Urothelium cell line (cell line): ENCODE results near the gene NUDT8.
A peak's percentile ranks its signal among the peaks of the same experiment; 100 is the strongest.
"Not testable (repeated sequence)": the region's sequence is repeated elsewhere in the genome, so short reads cannot be mapped to it uniquely, and the experiment has no call there.

Experiments
- DNase-seq: peaks from one replicate; pipeline ENCODE4 v3.0.0; 2011; ENCODE audit warnings: low spot score, mixed read lengths
- FAIRE-seq: peaks from 2 replicates; lab custom pipeline; 2011; peaks lifted over from hg19 to GRCh38; lab: Jason Lieb, UNC

NUDT8 gene

GRCh38 chr11:67630228-67630942, 648 bp upstream of the NUDT8 start:
- FAIRE-seq = no peak
- DNase-seq = peak; percentile 99

- no peak for DNase-seq
- no peak for FAIRE-seq
Measured at GRCh38 chr11:67628710-67629385, 889 bp downstream of the NUDT8 start.

GRCh38 chr11:67627812-67628624, 1.7 kb downstream of the NUDT8 start:
- no peak for FAIRE-seq
- no peak for DNase-seq

GRCh38 chr11:67627441-67627811, 2.3 kb downstream of the NUDT8 start:
- FAIRE-seq (no peak), DNase-seq (no peak)

- DNase-seq = no peak
- FAIRE-seq = no peak
Measured at GRCh38 chr11:67626970-67627369, 2.8 kb downstream of the NUDT8 start.

GRCh38 chr11:67626131-67626833, 3.5 kb downstream of the NUDT8 start:
- FAIRE-seq = not testable (repeated sequence)

GRCh38 chr11:67623795-67624194, 5.9 kb downstream of the NUDT8 start:
- DNase-seq, FAIRE-seq: not testable (repeated sequence)

More at GRCh38 chr11:67626131-67626833, 3.5 kb downstream of the NUDT8 start:
- DNase-seq = not testable (repeated sequence)

- not testable (repeated sequence) for FAIRE-seq, DNase-seq
Measured at GRCh38 chr11:67622905-67623304, 6.8 kb downstream of the NUDT8 start.

GRCh38 chr11:67621928-67622327, 7.8 kb downstream of the NUDT8 start:
- not testable (repeated sequence) for DNase-seq, FAIRE-seq

- DNase-seq = peak; percentile 37
- not testable (repeated sequence) for FAIRE-seq
Measured at GRCh38 chr11:67620621-67621020, 9.1 kb downstream of the NUDT8 start.

- not testable (repeated sequence) for DNase-seq, FAIRE-seq
Measured at GRCh38 chr11:67619683-67620618, 9.8 kb downstream of the NUDT8 start.

GRCh38 chr11:67618901-67619659, 10.7 kb downstream of the NUDT8 start:
- not testable (repeated sequence) for DNase-seq, FAIRE-seq

- no peak for FAIRE-seq
- DNase-seq = no peak
Measured at GRCh38 chr11:67617243-67617953, 12.3 kb downstream of the NUDT8 start.

GRCh38 chr11:67616431-67617242, 13.1 kb downstream of the NUDT8 start:
- DNase-seq (no peak), FAIRE-seq (no peak)

GRCh38 chr11:67615728-67616430, 13.9 kb downstream of the NUDT8 start:
- DNase-seq = no peak
- no peak for FAIRE-seq

- FAIRE-seq (no peak), DNase-seq (peak; percentile 57)
Measured at GRCh38 chr11:67614730-67615714, 14.7 kb downstream of the NUDT8 start.
